H1 (cell line): ENCODE data around the gene GARS1. TPM values are rescaled to one million over a fixed set of nuclear protein-coding genes. Genes with fewer than 3 reads are reported as not detected.

ENCODE experiments used
- EP300 ChIP-seq, 2 experiments: IDR thresholded peaks; 1 replicate in 1 of 2; 2 replicates in 1 of 2; pipeline ENCODE4 v1.6.1; 2011 to 2012; ENCODE audit warnings: low read depth in 2 of 2, low read length in 2 of 2, mild to moderate bottlenecking in 2 of 2, borderline replicate concordance in 1 of 2, inconsistent platforms in 1 of 2, moderate library complexity in 1 of 2
- KDM1A ChIP-seq: fragments of 200-600, 300-600 bp; sonication (generic); IDR thresholded peaks from 2 replicates; pipeline ENCODE4 v1.7.1; 2016; ENCODE audit warnings: mild to moderate bottlenecking, low read length, borderline replicate concordance
- RNF2 ChIP-seq: fragments of 200-900, 300-1000 bp; sonication (generic); IDR thresholded peaks from 2 replicates; pipeline ENCODE4 v1.7.1; 2016; ENCODE audit warnings: borderline replicate concordance, low read depth, mild to moderate bottlenecking, antibody characterized with exemption, low read length; ENCODE audit not compliant: poor library complexity, severe bottlenecking; ENCODE audit errors: missing control alignments
- SIN3A ChIP-seq, 2 experiments: IDR thresholded peaks in 1 of 2; conservative IDR thresholded peaks in 1 of 2; 2 replicates each; pipeline ENCODE4 v1.6.1; 2011 to 2012; ENCODE audit warnings: low read length in 2 of 2, improper control_type of control experiment in 1 of 2, low read depth in 1 of 2, mild to moderate bottlenecking in 1 of 2
- TAF7 ChIP-seq: optimal IDR thresholded peaks from 2 replicates; pipeline ENCODE3; 2011; ENCODE audit warnings: low read depth, mild to moderate bottlenecking, inconsistent platforms, low read length, moderate library complexity, borderline replicate concordance
- polyA plus RNA-seq, 7 experiments: library from polyadenylated mRNA; depleted of rRNA in 3 of 7; stranded (reverse) in 5 of 7; unstranded in 2 of 7; fragments of >200 nt in 5 of 7; fragments of 200-250 nt in 2 of 7; gene quantifications; 1 replicate in 5 of 7; 2 replicates in 1 of 7; 4 replicates in 1 of 7; pipeline versions ENCODE4 v1.2.1 to v1.2.3, GENCODE V29; 2011 to 2013; ENCODE audit warnings: missing spikeins in 2 of 7, mixed read lengths in 2 of 7
- total RNA-seq: library from RNA; stranded (reverse); fragmentation: NEBNext Ultra II Directional; extraction: Animal tissue kit (Norgen Biotek cat#: 25700); gene quantifications from 2 replicates; pipeline ENCODE4 v1.2.1, GENCODE V29; 2021

GARS1 gene
- total and polyA plus RNA-seq, 2 of the 8 experiments (the other 6 are each of a cell fraction or from before 2014, with no cell fraction given): 270 to 476 TPM

DNA sequence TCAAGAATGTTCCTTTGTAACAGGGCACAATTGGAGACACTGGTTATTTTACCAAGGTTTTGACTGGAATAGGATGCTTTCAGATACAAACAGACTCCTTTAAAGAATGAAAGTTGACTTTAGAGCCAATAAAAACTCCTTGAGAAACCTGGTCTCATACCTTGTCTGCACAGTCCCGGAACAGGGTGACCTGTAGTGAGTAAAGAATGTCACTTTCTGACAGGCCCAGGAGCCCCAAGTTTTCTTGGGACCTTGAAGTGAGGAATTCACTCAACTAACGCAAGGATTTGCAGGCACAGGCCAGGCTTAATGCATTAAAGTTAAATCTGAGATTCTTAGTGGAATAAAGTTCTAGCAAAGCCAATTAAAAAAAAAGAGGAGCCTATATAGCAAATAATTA, 11.5 kb upstream of the GARS1 start (continued):
- TF ChIP-seq RNF2: no peak
- no peak for TF ChIP-seq TAF7
- TF ChIP-seq SIN3A (conservative IDR thresholded peaks at IDR 0.05 in 1 of 2, IDR thresholded peaks at IDR 0.05 in 1 of 2; ENCODE audit: low read depth in 1 of 2, low read length in 2 of 2): no peak
- TF ChIP-seq KDM1A: no peak
- no peak for TF ChIP-seq EP300 (IDR thresholded peaks at IDR 0.05; ENCODE audit: borderline replicate concordance in 1 of 2, low read depth in 2 of 2, low read length in 2 of 2)
